HG02973 (cell line): ENCODE results near the gene ATG7.
A peak's percentile ranks its signal among the peaks of the same experiment; 100 is the strongest.
"Not testable (repeated sequence)": the region's sequence is repeated elsewhere in the genome, so short reads cannot be mapped to it uniquely, and the experiment has no call there.

ENCODE experiments used
- ATAC-seq: cut with Tn5 transposase; IDR thresholded peaks from one replicate; pipeline ENCODE4 v1.9.1; 2021; ENCODE audit warnings: moderate library complexity; ENCODE audit not compliant: unreplicated experiment

Gene ATG7

DNA sequence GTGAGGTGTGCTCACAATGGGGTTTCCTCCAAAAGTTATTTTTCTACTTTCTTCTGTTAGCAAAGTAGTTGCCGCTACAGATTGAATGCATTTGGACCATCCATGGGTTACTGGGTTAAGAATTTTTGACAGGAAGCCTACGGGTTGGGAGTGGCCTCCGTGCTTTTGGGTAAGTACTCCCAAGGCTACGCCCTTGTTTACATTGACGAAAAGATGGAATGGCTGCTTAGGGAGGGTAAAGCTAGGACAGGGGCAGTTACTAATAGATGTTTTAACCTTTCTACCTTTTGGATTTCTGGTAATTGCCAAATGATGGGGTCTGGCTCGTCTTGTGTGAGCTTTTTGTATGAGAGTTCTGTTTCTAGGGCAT, 20.4 kb upstream of the ATG7 start:
- no peak for ATAC-seq

DNA sequence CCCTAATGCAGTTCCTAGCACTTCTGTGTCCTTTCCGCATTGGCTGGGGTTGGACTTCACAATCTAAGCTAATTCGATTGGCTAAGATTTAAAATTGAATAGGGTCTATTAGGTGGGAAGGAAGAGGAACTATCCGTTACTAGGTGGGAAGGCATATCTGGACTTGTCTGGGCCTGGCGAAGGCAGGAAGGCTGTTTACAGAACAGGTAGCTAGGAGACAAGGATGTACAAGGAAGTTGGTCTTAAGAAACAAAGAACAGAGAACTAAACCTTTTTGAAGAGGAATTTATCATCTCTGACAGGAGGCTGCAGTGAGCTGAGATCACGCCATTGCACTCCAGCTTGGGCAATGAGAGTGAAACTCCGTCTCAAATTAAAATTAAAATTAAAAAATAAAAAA, 17.3 kb upstream of the ATG7 start:
- ATAC-seq, result no peak

DNA sequence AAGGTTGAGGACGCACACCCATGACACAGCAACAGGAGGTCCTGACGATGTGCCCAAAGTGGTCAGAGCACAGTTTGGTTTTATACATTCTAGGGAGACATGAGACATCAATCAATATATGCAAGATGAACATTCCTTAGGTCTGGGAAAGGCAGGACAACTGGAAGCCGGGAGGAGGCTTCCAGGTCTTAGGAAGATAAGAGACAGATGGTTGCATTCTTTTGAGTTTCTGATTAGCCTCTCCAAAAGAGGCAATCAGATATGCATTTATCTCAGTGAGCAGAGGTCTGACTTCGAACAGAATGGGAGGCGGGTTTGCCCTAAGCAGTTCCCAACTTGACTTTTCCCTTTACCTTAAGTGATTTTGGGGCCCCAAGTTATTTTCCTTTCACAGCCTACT, 16.7 kb upstream of the ATG7 start:
- not testable (repeated sequence) for ATAC-seq

DNA sequence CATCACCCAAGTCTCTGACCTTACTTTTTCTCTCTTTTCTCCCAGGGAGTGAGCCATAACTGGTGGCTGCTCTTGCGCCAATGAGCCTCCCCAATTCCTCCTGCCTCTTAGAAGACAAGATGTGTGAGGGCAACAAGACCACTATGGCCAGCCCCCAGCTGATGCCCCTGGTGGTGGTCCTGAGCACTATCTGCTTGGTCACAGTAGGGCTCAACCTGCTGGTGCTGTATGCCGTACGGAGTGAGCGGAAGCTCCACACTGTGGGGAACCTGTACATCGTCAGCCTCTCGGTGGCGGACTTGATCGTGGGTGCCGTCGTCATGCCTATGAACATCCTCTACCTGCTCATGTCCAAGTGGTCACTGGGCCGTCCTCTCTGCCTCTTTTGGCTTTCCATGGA, 13.2 kb upstream of the ATG7 start:
- ATAC-seq, result no peak

DNA sequence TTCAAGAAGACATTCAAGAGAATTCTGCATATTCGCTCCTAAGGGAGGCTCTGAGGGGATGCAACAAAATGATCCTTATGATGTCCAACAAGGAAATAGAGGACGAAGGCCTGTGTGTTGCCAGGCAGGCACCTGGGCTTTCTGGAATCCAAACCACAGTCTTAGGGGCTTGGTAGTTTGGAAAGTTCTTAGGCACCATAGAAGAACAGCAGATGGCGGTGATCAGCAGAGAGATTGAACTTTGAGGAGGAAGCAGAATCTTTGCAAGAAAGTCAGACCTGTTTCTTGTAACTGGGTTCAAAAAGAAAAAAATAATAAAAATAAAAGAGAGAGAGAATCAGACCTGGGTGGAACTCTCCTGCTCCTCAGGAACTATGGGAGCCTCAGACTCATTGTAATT, 11.7 kb upstream of the ATG7 start:
- no peak for ATAC-seq

DNA sequence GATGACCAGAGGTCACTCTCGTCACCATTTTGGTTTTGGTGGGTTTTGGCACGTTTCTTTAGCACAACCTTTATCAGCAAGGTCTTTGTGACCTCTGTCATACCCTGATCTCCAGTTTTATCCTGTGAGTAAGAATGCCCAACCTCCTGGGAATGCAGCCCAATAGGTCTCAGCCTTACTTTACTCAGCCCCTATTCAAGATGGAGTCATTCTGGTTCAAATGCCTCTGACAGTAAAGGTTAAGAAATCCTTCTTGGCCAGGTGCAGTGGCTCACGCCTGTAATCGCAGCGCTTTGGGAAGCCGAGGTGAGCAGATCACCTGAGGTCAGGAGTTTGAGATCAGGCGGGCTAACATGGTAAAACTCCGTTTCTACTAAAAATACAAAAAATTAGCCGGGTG, 3.2 kb upstream of the ATG7 start:
- no peak for ATAC-seq

DNA sequence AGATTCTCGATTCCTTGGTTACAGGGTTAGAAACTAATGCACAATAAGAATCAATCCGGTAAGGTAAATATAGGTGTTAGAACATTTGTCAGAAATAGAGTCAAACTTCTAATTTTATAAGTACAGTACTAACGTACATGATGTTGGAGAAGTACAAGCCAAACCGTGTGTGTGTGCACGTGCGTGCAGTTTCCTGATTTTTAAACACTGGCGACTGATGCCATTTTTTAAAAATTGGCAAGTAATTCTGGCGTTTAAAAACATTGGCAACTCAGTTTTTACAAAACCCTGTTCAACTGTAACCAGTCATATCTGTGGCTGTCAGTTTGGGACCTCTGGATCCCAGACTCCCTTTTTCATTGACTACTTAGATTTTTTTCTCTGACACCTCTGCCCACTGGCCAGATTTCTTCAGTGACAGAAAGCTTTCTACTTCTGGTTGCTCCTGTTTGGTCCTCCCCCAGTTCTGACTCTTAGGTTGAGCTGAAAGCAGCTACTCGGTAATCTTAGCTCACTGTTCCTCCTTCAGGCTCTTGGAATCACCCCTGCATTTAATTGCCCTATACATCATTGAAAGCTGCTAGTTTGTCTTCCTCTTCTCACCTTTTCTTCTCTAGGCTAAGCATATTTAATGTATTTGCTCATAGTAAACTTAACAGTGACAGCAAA, 843 bp downstream of the ATG7 start:
- no peak for ATAC-seq

DNA sequence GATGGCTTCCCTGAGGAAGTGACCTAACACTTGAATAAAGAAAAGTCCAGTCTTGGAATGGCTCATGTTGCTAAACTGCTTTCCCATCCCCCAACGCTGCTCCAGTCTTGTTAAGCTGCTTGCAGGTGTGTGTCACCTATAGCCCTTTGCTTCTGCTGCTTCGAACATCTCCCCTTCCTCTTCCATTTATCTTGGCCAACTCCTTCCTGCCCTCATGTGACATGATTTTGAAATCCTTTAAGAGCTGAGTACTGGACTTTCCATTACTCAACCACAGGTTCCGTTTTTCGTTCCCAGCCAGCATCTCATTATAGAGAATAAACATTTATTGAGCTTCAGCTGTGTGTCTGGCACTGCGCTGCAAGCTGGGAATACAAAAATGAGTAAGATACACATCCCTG, 1.7 kb downstream of the ATG7 start:
- no peak for ATAC-seq

DNA sequence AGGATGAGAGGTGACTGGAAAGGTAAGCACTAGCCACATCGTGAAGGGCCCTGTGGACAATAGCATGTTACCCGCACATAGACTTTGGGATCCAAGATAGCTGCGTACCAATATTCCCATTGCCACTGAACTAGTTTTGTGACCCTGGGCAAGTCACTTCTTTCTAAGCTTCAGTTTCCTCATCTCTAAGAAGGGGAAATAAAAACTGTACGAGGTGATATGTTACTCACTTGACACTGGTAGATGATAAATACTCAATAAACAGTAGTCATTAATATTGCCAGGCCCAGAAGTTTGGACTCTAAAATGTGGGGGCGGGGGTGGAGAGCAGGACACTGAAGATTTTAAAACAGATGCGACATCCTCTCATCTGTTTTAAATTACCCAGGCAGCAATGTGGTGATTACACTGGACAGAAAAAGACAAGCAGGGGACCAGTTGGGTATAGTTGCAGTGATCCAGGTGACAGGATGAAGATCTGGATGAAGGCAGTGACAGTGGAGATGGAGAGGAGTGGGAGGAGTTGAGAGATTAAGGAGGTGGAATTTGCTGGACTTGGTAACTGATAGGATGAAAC, 2.5 kb downstream of the ATG7 start:
- no peak for ATAC-seq

DNA sequence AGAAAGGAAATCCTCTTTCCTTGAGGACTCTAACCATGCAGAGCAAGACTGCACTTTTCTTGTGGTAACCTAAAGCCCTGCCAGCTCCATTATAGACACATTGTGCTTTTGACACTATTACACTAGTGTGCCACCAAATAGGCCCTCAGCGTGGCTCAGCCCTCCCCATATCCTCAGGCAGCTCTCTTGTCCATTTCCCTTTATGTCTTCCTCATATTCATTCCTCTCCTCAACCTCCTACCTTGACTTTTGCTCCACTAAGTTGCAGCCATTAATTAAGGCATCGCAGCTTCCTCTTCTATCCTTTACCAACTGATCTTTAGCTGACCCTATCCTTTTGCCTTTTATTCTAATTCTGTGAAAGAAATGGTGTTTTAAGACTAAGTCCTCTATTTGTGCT, 3.7 kb downstream of the ATG7 start:
- ATAC-seq, result no peak

DNA sequence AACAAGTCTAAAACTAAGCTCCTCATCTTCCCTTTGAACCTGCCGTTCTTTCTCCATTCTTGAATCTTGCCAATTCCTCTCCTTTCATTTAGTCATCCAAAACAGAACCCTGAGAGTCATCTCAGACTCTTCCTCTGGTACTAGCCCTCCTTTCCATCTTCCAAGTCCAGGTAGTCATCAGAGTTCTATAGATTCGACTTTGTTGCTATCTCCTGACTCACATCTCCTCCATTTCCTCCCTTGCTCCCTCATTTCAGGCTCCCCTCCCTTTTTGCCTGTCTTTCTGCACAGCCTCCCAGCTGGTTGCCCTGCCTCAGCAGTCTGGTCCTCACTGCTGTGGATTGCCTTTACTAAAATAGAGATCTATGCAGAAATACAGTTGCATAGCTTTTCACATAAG, 4.7 kb downstream of the ATG7 start:
- no peak for ATAC-seq

DNA sequence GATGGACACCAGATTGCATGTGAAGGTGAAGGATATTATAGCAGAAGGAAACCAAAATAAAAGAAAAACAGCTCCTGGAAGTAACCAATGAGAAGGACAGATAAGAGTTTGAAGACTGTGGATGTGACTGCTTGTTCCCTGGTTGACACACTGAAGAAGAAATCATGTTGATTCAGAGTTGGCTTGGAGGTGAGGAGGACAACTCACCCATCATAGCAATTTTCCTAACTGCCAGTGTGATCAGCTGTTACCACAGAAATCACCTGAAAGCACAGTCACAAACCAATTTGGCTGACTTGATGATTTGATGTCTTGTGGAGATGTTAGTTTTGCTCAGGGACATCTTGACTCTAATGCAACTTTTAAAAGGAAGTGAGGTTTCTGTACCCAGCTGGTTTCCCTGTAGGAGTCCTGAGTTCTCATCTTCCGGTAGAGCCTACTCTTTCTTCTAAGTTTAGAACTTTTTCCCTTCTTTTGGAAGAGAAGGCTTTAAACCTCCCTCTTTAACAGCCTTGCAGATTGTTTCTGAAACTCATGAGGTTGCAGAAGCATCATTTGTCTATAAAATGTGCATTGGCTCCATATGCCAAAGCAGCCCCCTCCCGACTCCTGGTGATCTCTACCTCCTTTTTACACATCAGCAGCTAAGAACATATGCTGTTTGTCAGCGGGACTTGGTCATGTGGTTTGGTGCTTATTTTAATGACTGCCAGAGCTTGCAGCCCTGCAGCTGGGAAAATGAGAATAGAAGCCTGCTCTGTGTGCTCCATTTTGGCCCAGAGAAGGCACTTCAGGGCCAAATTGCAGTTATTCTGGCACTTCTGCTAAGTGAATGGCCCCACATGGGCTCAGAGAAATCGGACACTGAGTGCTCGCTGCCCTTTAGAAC, 10.3 kb downstream of the ATG7 start:
- no peak for ATAC-seq

DNA sequence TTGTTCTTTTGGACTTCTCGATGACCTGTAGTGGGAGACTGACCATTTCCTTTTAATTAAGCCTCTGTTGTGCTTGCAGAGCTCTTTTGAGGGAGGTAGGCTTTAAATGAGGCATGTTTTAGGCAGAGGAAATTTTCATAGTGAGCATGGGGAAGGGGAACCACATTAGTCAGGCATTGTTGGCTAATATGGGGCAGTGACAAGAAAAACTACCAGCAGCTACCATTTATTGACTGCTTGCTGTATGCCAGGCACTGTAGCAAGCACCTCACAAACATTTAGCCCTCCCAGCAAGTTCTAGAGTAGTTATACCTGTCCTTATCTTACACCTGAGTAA, 10.9 kb downstream of the ATG7 start:
- ATAC-seq, result no peak

DNA sequence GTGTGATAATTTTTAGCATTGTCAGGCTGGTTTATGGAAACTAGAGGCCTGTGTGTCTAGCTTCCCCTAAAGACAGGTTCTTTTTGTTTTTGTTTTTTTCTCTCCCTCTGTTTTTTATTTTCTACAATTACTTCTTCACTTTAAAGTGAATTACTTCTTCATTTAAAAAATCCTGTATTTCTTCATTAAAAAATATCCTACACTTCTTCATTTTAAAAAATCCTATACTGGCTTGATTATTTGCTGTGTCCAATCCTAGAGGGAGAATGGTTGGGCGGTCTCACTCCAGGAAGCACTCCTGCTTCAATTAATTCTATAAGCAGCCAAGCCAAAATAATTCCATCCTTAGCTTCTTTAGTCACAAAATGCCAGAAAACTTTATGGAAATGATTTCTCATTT, 11.8 kb downstream of the ATG7 start:
- ATAC-seq, result no peak

DNA sequence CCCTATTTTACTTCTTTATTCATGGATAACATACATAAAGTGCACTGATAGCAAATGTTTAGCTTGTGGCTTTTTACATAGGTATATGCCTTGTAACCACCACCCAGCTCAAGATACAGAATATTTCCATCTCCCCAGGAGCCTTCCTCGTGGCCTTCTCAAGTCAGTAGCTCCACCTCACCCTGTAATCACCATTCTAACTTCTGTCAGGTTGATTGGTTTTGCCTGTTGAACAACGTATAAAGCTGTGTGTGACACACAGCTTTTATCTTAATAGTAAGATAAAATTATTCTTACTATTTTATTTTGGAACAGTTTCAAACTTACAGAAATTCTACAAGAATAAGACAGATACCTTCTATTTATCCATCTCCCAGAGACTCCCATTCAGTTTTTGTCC, 13.3 kb downstream of the ATG7 start:
- ATAC-seq, result no peak

DNA sequence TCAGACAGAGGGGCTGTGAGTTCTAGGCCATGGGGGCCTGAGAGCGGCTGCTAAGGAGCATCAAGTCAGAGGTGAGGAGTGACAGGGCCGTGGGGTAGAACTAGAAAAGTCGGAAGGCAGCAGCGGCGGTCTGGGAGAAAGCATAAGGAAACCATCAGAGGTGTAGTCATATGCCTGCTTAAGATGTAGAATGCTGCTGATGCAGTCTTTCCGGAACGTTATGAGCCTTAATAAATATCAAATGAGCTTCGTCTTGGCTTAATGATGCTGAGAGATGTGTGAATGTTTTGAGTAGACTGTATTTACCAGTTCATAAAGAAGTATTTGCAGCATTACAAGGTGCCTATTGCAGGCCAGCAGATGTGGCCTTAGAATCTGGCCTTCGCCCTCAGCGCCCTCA, 15.2 kb downstream of the ATG7 start:
- ATAC-seq, result no peak

DNA sequence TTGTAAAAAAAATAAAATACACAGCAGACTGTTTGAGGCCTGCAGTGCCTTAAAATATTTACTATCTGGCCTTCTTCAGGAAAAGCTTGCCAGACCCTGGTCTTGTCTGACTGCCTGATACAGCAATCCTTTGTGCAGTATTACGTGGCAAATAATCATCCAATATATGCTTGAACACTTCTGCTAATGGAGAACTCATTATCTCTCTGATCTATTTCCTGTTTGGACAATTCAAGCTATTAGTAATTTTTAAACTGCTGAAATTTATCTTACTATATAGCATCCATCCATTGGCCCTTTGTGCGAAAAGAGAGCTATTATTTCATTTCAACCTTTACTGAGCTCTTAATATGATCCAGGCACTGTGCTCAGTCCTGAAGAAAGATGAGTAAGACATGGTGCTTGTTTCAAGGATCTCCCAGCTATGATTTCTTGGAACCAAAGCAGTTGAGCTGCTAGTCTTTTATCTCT, 15.9 kb downstream of the ATG7 start:
- no peak for ATAC-seq

DNA sequence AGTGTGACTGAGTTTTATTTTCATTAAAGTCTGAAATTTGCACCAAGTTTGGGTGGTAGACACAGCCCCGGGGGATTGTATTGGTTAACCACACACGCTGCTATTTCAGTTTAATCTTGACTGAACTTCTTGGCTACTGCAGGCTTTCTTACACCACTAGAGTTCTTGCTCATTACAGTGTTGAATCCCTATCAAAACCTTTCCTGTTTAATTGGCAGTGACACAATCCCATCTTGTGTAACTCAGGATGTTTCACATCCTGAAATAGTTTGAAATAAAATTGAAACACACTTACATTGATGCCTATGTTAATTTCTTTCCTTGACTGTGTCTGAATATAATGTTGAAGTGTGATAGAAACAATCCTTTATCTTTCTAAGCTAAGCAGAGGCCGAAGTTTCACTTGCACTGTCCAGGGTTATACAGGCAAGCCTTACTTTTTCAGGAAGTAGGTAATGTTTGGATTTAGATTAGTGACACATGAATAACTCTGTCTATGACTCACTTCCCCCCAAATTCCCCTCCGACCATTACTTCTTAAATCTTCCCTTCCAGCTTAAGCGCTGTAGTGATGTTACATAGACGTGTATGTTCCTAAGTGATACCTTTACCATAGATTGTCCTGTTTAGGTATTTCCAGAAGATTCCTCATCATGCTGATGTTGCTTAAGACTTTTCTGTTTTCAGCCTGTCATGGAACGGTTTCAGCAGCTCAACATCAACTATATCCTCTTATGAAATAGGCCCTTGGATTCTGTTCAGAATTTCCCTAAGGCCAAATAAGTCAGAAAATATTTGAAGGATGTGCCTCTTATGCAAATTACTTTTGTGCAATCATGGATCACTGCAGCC, 16.8 kb downstream of the ATG7 start:
- peak; percentile 76 for ATAC-seq

DNA sequence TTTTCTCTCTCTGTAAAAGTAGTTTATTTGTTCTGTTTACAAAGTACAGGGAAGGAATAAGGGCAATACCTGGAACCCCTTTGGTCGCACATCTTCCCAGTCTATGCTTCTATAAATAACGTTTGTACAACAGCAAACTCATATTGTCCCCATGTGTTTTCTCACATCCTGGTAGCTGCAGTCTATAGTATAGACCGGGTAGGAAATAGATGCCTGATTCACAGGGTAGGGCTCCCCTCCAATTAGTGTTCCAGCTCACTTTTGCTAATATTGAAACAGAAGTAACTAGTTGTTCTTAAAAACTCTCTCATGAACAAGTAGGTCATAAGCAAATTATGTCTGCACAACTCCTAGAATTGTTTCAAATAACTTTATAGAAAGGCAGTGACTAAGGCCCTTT, 17.7 kb downstream of the ATG7 start:
- ATAC-seq, result no peak

DNA sequence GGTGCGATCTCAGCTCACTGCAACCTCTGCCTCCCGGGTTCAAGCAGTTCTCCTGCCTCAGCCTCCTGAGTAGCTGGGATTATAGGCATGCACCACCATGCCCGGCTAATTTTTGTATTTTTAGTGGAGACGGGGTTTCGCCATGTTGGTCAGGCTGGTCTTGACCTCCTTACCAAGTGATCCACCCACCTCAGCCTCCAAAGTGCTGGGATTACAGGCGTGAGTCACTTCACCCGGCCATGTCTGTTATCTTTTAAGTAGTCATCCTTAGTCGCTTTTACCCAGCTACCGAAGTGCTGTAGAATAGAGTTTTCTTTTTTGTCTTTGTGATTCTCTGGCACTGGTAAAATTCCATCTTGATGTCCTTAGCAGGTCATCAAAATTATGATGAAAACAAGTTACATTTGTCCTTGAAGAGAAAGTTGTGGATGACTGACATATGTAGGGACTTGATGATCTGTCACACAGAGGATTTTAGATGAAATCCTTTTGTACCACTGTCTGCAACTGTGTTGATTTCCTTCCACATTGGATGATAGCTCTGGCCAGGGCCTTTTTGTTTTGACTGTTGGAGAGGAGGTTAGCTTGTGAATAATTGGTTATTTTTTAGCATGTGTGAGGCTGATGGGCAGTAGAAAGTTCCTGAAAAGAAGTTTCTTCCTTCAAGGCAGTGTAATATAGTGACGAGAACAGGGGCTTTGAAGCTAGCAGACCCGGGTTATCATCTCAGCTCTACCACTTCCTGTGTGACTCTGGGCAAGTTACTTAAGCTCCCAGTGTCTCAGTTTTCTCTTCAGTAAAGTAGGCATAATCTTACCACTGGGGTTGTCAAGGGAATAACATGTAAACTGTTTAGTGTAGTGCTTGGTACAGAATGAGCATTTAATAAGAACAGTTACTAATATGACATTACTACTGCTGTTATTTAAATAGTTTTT, 18.8 kb downstream of the ATG7 start:
- ATAC-seq, result no peak
